ENCODE measurements around the gene PCSK1N. TPM values are rescaled to one million over a fixed set of nuclear protein-coding genes. Genes with fewer than 3 reads are reported as not detected.

The PCSK1N gene
- polyA plus RNA-seq, 2 of the 4 experiments (the other 2 are of a cell fraction) = 3.0 to 21.2 TPM

GRCh38 chrX:48791063-48791820, 44.2 kb downstream of the PCSK1N start:
- no peak for TF ChIP-seq GATA3 (IDR thresholded peaks at IDR 0.05; ENCODE audit: borderline replicate concordance)
- H3K27ac ChIP-seq = no peak overlapping the region
- no peak overlapping the region for H3K4me3 ChIP-seq
- H3K9me3 ChIP-seq = no peaks in the 10 kb centered on the region
- FAIRE-seq (no peak), ATAC-seq (no peak), DNase-seq (ENCODE audit: low read depth in 1 of 2, low spot score in 1 of 2) (no peak)
- 80% methylated on average over 9 of the region's 11 CpGs for WGBS (ENCODE audit: missing lambda C conversion rate)
- H3K4me2 ChIP-seq = no peak overlapping the region
- peaks cover 12% of the 10 kb centered on the region for H3K4me1 ChIP-seq
- ChIA-PET CTCF (no interaction called here), POLR2A (no interaction called here)

DNA sequence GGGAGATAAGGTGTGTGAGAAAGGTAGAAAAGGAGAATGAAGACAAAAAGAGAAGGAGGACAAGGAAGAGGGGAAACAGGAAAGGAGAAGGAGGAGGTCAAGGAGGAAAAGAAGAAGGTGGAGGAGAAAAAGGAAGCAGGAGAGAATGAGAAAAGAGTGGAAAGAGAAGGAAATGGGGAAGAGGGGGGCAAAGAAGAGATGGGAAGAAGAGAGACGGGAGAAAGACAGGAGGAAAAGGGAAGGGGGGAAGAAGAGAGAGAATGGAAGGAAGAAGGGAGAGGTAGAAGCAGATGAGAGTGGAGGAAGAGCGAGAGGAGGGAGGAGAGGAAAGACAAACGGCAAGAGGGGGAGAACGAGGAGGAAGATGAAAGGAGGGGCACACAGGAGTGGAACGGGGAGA, 44.9 kb downstream of the PCSK1N start:
- Histone ChIP-seq H3K4me2 (no peak overlapping the region), H3K9me3 (no peaks in the 10 kb centered on the region), H3K27ac (no peak overlapping the region), H3K4me1 (peaks cover 9% of the 10 kb centered on the region), H3K4me3 (no peak overlapping the region)
- TF ChIP-seq EP300 (IDR thresholded peaks at IDR 0.05) = no peak
- no peak for TF ChIP-seq CTCF (IDR thresholded peaks at IDR 0.05)
- TF ChIP-seq ESRRA (IDR thresholded peaks at IDR 0.05; ENCODE audit: borderline replicate concordance, low read length) = no peak
- TF ChIP-seq, protein P1, sequence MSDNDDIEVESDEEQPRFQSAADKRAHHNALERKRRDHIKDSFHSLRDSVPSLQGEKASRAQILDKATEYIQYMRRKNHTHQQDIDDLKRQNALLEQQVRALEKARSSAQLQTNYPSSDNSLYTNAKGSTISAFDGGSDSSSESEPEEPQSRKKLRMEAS (IDR thresholded peaks at IDR 0.05) = no peak
- TF ChIP-seq RARB (CRISPR knock-in tag; IDR thresholded peaks at IDR 0.05) = no peak
- TF ChIP-seq RCOR1 (IDR thresholded peaks at IDR 0.05; ENCODE audit: low read depth, low read length) = no peak
- POLR2A ChIA-PET = no interaction called here
- ATAC-seq (no peak), FAIRE-seq (no peak), DNase-seq (ENCODE audit: low read depth in 1 of 2, low spot score in 1 of 2) (no peak)
- 54% methylated on average over 5 of the region's 5 CpGs for WGBS (ENCODE audit: missing lambda C conversion rate)
- CTCF ChIA-PET = no interaction called here

DNA sequence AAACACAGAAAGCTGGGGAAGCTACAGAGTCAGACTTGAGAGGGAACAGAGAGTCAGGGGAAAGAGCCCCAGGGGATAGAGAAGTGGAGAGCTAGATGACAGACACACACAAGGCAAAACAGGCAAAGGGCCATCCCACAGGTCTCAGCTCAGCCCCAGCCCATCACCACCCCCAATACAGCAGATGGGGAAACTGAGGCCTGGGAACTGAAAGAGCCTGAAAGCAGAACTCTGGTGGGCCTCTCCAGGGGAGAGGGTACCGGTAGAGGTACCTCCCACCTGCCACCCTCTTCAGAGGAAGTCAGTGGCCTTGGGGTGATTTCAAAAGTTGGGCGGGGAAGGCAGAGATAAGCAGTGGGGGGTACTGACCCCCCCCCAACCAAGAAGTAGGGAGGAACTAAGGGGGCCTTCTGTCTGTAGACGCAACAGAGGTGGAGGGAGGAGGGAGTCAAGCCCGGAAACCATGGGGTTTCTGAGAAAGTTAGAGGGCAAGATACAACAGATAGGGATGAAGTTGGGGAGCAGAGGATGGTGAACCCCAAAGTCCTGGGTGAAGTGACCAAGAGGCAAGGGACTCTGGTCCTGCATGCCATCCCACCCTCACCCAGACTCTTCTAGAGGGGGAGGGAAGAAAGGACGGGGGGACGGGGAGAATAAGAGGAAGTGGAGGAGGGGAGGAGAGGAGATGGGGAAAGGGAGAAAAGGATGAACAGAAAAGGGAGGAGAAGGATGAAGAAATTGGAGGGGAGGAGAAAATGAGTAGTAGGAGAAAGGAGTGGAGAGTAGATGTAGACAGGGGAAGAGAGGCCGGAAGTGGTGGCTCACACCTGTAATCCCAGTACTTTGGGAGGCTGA, 45.8 kb downstream of the PCSK1N start:
- no peak for ATAC-seq
- no peak for DNase-seq (ENCODE audit: low read depth in 1 of 2, low spot score in 1 of 2)
- no peak for TF ChIP-seq SMC3 (IDR thresholded peaks at IDR 0.05)
- TF ChIP-seq SREBF2 (IDR thresholded peaks at IDR 0.05) = no peak
- TF ChIP-seq RAD21 (conservative IDR thresholded peaks at IDR 0.05 in 1 of 2, IDR thresholded peaks at IDR 0.05 in 1 of 2) = no peak
- no peak overlapping the region for H3K4me2 ChIP-seq
- H3K4me1 ChIP-seq = no peaks in the 10 kb centered on the region; the same call in 2 of the 3 replicates
- POLR2A ChIA-PET = no interaction called here
- H3K9me3 ChIP-seq = no peaks in the 10 kb centered on the region
- 47% methylated on average over 4 of the region's 7 CpGs for WGBS (ENCODE audit: missing lambda C conversion rate)
- no peak for FAIRE-seq
- no peak overlapping the region for H3K4me3 ChIP-seq
- CTCF ChIA-PET = interaction anchor here (0.6 kb wide), 1 partner anchor 971 kb away, joined by 3 read pairs; no protein-coding TSS in a partner anchor
- H3K27ac ChIP-seq = no peak overlapping the region

GRCh38 chrX:48787505-48788443, 47.6 kb downstream of the PCSK1N start:
- TF ChIP-seq CHD4 (IDR thresholded peaks at IDR 0.05; ENCODE audit: borderline replicate concordance) (no peak), CBX2 (IDR thresholded peaks at IDR 0.05; ENCODE audit: borderline replicate concordance, low read depth) (no peak), EHMT2 (IDR thresholded peaks at IDR 0.05; ENCODE audit: low read depth) (no peak), ATOH8 (CRISPR knock-in tag; IDR thresholded peaks at IDR 0.05; ENCODE audit: low read depth) (no peak), KDM5A (IDR thresholded peaks at IDR 0.05) (no peak), ZNF302 (CRISPR knock-in tag; IDR thresholded peaks at IDR 0.05) (no peak), CBX8 (IDR thresholded peaks at IDR 0.05) (no peak), KDM1A (IDR thresholded peaks at IDR 0.05; ENCODE audit: low read depth) (no peak), FOSL2 (IDR thresholded peaks at IDR 0.05) (no peak), FOSL2 (CRISPR knock-in tag; IDR thresholded peaks at IDR 0.05) (no peak), MYC (IDR thresholded peaks at IDR 0.05; ENCODE audit: borderline replicate concordance, low read length) (no peak), FOXS1 (CRISPR knock-in tag; IDR thresholded peaks at IDR 0.05) (no peak)
- TF ChIP-seq, protein P1 (IDR thresholded peaks at IDR 0.05) = no peak
- Histone ChIP-seq H3K27ac (no peak overlapping the region), H3K4me1 (no peaks in the 10 kb centered on the region), H3K4me2 (no peak overlapping the region), H3K4me3 (no peak overlapping the region), H3K9me3 (no peaks in the 10 kb centered on the region)
- DNase-seq (ENCODE audit: low read depth in 1 of 2, low spot score in 1 of 2) (no peak), ATAC-seq (no peak), FAIRE-seq (no peak)
- WGBS (ENCODE audit: missing lambda C conversion rate) = 42% methylated on average over 9 of the region's 17 CpGs
- ChIA-PET CTCF (no interaction called here), POLR2A (no interaction called here)

Measured in A549 (cell line).